ENCODE measurements around the gene ZNF267.
"Not testable (repeated sequence)": the region's sequence is repeated elsewhere in the genome, so short reads cannot be mapped to it uniquely, and the experiment has no call there.

The ZNF267 gene

GRCh38 chr16:31873556-31874365 is at the start of gene ZNF267:
TSS of gene ZNF267 (plus strand) at chr16:31873807. CDS start at chr16:31873967, 160 bp downstream.
- peak; percentile 95 for DNase-seq

GRCh38 chr16:31833047-31833446 is 40.6 kb upstream of the ZNF267 start:
- DNase-seq = no peak

GRCh38 chr16:31836396-31836795 is 37.2 kb upstream of the ZNF267 start:
- not testable (repeated sequence) for DNase-seq

GRCh38 chr16:31842864-31843263 is 30.7 kb upstream of the ZNF267 start:
- DNase-seq = no peak

DNA sequence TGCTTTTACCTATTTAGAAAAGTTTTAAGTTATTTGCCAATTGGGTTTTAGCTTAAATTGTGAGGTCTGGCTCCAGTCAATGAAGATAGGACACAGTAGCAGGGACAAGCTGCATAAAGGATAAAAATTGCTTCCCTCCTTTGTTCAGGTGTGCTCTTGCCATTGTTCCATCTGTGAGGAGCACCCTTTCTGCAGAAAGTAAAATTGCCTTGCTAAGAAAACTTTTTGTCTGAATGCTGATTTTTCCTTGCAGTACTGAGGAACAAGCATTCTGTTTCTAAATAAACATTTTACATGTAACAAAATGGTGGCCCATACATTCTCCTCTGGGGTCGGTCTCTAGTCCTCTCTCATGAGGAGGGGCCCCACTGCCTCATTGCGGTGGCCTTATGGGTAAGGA is 25.0 kb upstream of the ZNF267 start:
- DNase-seq = not testable (repeated sequence)

- DNase-seq = no peak
Measured at GRCh38 chr16:31853291-31853690, 20.3 kb upstream of the ZNF267 start.

DNA sequence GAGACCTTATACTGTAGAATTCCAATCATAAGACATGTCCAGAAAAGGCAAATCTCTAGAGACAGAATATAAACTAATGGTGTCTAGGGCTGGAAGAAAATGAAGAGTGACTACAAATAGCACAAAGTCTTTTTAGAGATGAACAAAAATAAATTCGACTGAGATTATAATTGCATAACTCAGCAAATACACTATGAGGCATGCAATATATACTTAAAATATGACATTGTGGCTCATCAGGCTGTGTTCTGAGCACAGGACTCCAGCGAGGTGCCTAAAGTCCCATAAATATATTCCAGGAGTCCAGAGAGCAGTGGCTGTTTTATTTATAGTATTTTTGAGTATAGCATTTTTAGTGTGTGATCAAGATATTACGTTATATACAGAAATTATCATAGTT is 13.1 kb upstream of the ZNF267 start:
- no peak for DNase-seq

DNA sequence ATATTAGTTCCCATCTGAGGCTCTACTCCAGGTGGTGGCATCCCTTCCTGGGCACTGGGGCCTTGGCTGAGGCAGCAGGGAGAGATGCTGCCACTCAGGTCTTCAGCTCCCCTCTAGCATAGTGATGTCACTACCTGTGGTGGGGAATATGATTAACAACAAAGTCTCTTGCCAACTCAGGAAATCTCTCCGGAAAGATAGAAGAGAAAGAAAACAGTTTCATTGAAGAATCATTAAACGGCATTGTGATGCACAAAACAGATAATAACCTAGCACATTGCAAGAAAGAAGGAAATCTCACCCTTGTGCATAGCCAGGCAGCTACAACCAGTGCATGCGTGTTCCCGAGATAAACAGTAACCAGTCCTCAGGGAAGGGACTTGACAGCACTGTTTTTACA is 12.2 kb upstream of the ZNF267 start:
- DNase-seq = no peak

DNA sequence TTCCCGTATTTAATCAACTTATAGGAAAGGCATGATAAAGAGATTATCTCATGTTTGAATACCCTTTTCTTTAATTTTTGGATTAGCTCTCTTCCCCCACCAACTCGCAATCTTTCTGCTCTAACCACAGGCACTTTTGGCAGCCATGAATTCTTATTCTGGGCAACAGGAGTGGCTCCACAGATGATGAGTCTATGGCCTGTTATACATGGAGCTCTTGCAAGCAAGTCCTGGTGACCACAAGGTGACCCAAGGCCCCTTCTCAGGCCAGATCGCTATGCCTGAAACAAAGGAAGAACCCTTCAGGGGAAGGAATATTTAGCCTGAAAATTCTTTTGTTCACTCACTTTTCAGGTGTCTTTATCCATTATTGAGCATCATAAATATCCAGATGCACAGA is 10.8 kb upstream of the ZNF267 start:
- DNase-seq = no peak

- DNase-seq = no peak
Measured at GRCh38 chr16:31868164-31868563, 5.4 kb upstream of the ZNF267 start.

- peak; percentile 83 for DNase-seq
Measured at GRCh38 chr16:31868691-31869167, 4.9 kb upstream of the ZNF267 start.

GRCh38 chr16:31869511-31870201 is 4.0 kb upstream of the ZNF267 start:
- DNase-seq = no peak

DNA sequence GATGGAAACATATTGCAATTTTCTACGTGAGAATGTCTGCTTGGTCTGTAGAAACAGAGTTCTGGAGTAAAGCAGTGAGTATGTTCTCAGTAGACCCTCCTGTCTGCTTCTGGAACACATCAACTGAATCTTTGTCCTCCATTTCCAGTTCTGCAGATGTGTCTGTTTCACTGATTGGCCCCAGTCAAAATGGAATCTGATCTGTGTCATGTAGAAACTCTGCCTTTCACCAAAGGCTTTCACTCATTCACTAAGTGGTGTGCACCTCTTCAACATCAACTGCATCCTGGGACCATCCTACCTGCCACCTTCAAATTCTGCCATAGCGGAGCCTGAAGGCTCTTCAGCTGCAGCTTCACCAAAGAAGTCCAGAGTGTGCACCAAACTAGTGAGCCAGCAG is 2.8 kb upstream of the ZNF267 start:
- DNase-seq = no peak

GRCh38 chr16:31871510-31871909 is 2.1 kb upstream of the ZNF267 start:
- DNase-seq = no peak

- DNase-seq = no peak
Measured at GRCh38 chr16:31872201-31872600, 1.4 kb upstream of the ZNF267 start.

DNA sequence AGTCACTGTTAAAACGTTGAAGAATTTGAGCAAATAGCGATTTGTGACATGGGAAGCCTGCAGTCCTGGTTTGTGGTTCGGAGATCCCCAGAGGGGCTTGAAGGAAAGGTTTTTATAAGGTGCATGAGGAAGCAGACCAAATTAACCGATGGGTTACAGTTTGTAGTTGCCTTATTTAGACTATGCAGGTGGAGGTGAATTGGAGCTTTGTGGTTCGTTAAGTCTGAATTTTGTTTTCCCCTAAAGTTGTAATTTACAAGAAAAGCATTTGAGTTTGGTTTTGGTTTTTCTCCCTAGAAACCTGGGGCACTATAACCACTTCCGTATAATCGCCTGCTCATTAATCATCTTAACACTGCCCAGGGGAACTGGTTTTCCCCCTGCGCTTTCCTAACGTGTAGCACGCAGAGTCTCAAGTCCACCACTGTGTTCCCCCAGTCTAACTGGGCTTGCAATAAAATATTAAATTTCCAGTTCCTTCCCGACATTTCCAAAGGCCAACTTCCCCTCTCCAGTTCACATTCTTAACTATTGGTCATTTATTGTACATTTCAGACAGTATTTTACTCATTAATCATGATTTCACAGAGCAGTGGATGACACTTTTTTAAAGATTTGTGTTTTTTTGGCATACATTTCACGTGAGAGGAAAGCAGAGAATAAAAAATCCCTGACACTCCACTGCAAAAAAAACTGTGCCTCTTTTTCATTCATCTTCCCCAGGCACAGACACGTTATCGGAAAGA is 932 bp downstream of the ZNF267 start:
- DNase-seq = no peak

- no peak for DNase-seq
Measured at GRCh38 chr16:31875112-31875803, 1.7 kb downstream of the ZNF267 start.

DNA sequence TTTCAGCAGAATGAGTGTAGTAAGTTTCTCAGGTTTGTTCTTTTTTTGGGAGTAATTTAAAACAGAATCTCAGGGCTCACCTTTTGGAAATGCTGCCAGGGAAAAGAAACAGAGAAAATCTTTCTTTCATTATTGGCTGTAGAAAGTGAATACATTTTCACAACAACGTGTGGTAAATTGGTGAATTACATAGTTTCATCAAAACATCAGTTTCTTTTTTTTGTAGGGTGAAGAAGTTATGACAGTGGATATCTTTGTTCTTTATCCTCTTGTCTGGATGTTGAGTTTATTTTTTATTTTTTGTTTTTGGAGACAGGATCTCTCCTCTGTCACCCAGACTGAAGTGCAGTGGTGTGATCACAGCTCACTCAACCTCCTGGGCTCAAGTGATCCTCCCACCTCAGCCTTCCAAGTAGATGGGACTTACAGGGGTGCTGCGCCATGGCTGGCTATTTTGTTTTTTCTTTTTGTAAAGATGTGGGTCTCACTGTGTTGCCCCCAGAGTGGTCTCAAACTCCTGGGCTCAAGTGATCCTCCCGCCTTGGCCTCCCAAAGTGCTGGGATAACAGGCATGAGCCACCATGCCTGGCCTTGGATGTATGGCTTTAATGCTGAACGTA is 2.4 kb downstream of the ZNF267 start:
- no peak for DNase-seq

- DNase-seq = no peak
Measured at GRCh38 chr16:31876951-31877828, 3.6 kb downstream of the ZNF267 start.

DNA sequence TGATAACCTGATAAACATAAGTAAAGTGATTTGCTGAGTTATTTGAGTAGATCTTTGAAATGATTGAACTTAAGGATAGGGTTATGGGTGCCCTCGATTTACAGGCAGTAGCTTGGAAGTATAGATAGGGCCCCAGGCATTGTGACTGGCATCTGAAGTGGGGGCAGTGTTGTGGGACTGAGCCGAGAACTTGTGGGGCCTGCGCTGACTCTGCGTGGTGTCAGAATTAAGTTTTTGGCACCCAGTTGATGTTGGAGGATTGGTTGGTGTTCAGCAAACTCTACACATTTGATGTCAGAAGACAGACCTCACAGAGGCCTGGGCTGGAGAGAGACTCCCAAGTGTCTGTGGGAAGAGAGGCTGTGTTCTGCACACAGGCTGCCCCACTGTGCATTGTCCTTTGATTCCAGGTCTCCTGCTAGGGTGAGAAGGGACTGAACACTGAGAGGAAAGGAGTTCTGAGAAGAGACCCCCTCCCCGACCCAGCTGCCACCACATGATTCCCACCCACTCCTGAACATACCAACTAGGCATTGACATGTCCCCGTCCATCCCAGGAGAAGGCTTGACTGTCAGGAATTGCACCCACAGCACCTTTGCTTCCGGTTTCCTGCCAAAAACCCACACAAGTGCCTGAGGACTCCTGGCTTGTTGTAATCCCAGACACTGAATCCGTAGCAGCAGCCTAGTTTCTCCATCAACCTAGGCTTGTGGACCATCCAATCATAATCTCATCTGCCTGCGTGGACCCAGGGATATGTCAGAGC is 4.5 kb downstream of the ZNF267 start:
- DNase-seq = no peak

DNA sequence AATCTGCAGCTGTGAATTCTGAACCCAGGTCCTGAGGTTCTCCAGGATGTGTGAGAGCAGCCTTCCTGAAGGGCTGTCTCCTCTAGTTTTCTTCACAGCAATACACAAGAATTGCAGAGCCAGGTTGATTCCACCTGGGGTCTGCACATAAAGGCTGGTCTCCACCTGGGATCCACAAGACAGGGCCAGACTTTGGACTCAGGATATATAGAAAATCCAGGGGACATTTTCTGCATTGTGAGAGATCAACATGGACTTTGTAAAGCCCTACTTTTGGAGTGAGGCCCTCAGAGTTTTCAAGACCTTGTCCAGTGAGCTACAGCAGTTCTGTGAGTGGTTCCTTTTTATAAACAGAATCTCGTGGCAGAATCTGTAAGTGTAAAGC is 6.3 kb downstream of the ZNF267 start:
- DNase-seq = no peak

All from right forelimb (tissue), 1 donor.